Measurements from ENCODE around the gene LRRC58. TPM values are rescaled to one million over a fixed set of nuclear protein-coding genes. Genes with fewer than 3 reads are reported as not detected.

The LRRC58 gene
- total RNA-seq, 1 donor from 2014 or later = 14.3 TPM

GRCh38 chr3:120369037-120369467 is 19.9 kb upstream of the LRRC58 start:
- Histone ChIP-seq H3K27me3 (ENCODE audit: insufficient read depth, low read length) (no peaks in the 10 kb centered on the region), H3K4me1 (ENCODE audit: insufficient read depth, low read length) (no peaks in the 10 kb centered on the region), H3K4me2 (ENCODE audit: low read length) (no peak overlapping the region), H3K9me3 (ENCODE audit: insufficient read depth, low read depth, low read length) (no peaks in the 10 kb centered on the region), H2AFZ (ENCODE audit: low read depth, low read length) (no peak overlapping the region), H3K36me3 (ENCODE audit: insufficient read depth, low read length) (no peaks in the 10 kb centered on the region), H3K79me2 (ENCODE audit: insufficient read depth, low read length) (no peaks in the 10 kb centered on the region), H3K9ac (ENCODE audit: low read length) (no peak overlapping the region), H3K27ac (ENCODE audit: low read depth, low read length) (no peak overlapping the region), H3K4me3 (ENCODE audit: insufficient read depth, low read depth, low read length) (no peak overlapping the region), H4K20me1 (ENCODE audit: insufficient read depth, low read length) (no peaks in the 10 kb centered on the region)
- Mint-ChIP-seq H3K9me3 (ENCODE audit: unreplicated experiment) (no peaks in the 10 kb centered on the region), H3K27me3 (ENCODE audit: low read depth, unreplicated experiment) (no peaks in the 10 kb centered on the region), H3K36me3 (ENCODE audit: low read depth, unreplicated experiment) (no peaks in the 10 kb centered on the region), H3K27ac (ENCODE audit: unreplicated experiment) (no peak overlapping the region), H3K4me1 (ENCODE audit: low read depth, unreplicated experiment) (peaks cover 13% of the 10 kb centered on the region), H3K4me3 (ENCODE audit: unreplicated experiment) (no peak overlapping the region)
- FAIRE-seq (no peak), DNase-seq (ENCODE audit: low read depth) (no peak)
- TF ChIP-seq EZH2 (IDR thresholded peaks at IDR 0.05; ENCODE audit: insufficient read depth, low read length) (no peak), CTCF (IDR thresholded peaks at IDR 0.05; ENCODE audit: insufficient read depth, low read depth, low read length) (no peak)

- Histone ChIP-seq H3K36me3 (ENCODE audit: insufficient read depth, low read length) (no peaks in the 10 kb centered on the region), H3K4me1 (ENCODE audit: insufficient read depth, low read length) (no peaks in the 10 kb centered on the region), H3K27ac (ENCODE audit: low read depth, low read length) (no peak overlapping the region), H2AFZ (ENCODE audit: low read depth, low read length) (no peak overlapping the region), H3K4me3 (ENCODE audit: insufficient read depth, low read depth, low read length) (no peak overlapping the region), H3K9ac (ENCODE audit: low read length) (no peak overlapping the region), H4K20me1 (ENCODE audit: insufficient read depth, low read length) (no peaks in the 10 kb centered on the region), H3K79me2 (ENCODE audit: insufficient read depth, low read length) (no peaks in the 10 kb centered on the region), H3K9me3 (ENCODE audit: insufficient read depth, low read depth, low read length) (no peaks in the 10 kb centered on the region), H3K27me3 (ENCODE audit: insufficient read depth, low read length) (no peaks in the 10 kb centered on the region), H3K4me2 (ENCODE audit: low read length) (no peak overlapping the region)
- Mint-ChIP-seq H3K4me1 (ENCODE audit: low read depth, unreplicated experiment) (peaks cover 13% of the 10 kb centered on the region), H3K9me3 (ENCODE audit: unreplicated experiment) (no peaks in the 10 kb centered on the region), H3K27ac (ENCODE audit: unreplicated experiment) (no peak overlapping the region), H3K36me3 (ENCODE audit: low read depth, unreplicated experiment) (no peaks in the 10 kb centered on the region), H3K4me3 (ENCODE audit: unreplicated experiment) (no peak overlapping the region), H3K27me3 (ENCODE audit: low read depth, unreplicated experiment) (no peaks in the 10 kb centered on the region)
- DNase-seq (ENCODE audit: low read depth) = no peak
- TF ChIP-seq CTCF (IDR thresholded peaks at IDR 0.05; ENCODE audit: insufficient read depth, low read depth, low read length) = no peak
- FAIRE-seq = no peak
These were observed 19.0 kb upstream of the LRRC58 start for GRCh38 chr3:120368172-120368571.

GRCh38 chr3:120364821-120365220 is 15.7 kb upstream of the LRRC58 start:
- no peaks in the 10 kb centered on the region for H3K9me3 ChIP-seq (ENCODE audit: insufficient read depth, low read depth, low read length)
- H2AFZ ChIP-seq (ENCODE audit: low read depth, low read length) = no peak overlapping the region
- no peaks in the 10 kb centered on the region for H3K27me3 ChIP-seq (ENCODE audit: insufficient read depth, low read length)
- TF ChIP-seq EZH2 (IDR thresholded peaks at IDR 0.05; ENCODE audit: insufficient read depth, low read length) (no peak), CTCF (IDR thresholded peaks at IDR 0.05; ENCODE audit: insufficient read depth, low read depth, low read length) (no peak)
- H3K36me3 ChIP-seq (ENCODE audit: insufficient read depth, low read length) = no peaks in the 10 kb centered on the region
- no peak overlapping the region for H3K4me2 ChIP-seq (ENCODE audit: low read length)
- no peak for FAIRE-seq
- H3K4me3 ChIP-seq (ENCODE audit: insufficient read depth, low read depth, low read length) = no peak overlapping the region
- no peak overlapping the region for H3K9ac ChIP-seq (ENCODE audit: low read length)
- H4K20me1 ChIP-seq (ENCODE audit: insufficient read depth, low read length) = no peaks in the 10 kb centered on the region
- no peak overlapping the region for H3K27ac ChIP-seq (ENCODE audit: low read depth, low read length)
- H3K9me3 Mint-ChIP-seq (ENCODE audit: unreplicated experiment) = no peaks in the 10 kb centered on the region
- peak overlapping the region; percentile 22 for H3K4me3 Mint-ChIP-seq (ENCODE audit: unreplicated experiment)
- no peaks in the 10 kb centered on the region for H3K36me3 Mint-ChIP-seq (ENCODE audit: low read depth, unreplicated experiment)
- peak; percentile 19 for DNase-seq (ENCODE audit: low read depth)
- H3K79me2 ChIP-seq (ENCODE audit: insufficient read depth, low read length) = no peaks in the 10 kb centered on the region
- H3K27ac Mint-ChIP-seq (ENCODE audit: unreplicated experiment) = peak overlapping the region; percentile 80
- no peaks in the 10 kb centered on the region for H3K4me1 ChIP-seq (ENCODE audit: insufficient read depth, low read length)
- H3K4me1 Mint-ChIP-seq (ENCODE audit: low read depth, unreplicated experiment) = peaks cover 13% of the 10 kb centered on the region
- H3K27me3 Mint-ChIP-seq (ENCODE audit: low read depth, unreplicated experiment) = no peaks in the 10 kb centered on the region
